Measurements from ENCODE around the gene EZH1. TPM values are rescaled to one million over a fixed set of nuclear protein-coding genes. Genes with fewer than 3 reads are reported as not detected.

Gene EZH1
- total RNA-seq, 4 donors from 2014 or later, result 53.7 to 126 (median 91.8) TPM

DNA sequence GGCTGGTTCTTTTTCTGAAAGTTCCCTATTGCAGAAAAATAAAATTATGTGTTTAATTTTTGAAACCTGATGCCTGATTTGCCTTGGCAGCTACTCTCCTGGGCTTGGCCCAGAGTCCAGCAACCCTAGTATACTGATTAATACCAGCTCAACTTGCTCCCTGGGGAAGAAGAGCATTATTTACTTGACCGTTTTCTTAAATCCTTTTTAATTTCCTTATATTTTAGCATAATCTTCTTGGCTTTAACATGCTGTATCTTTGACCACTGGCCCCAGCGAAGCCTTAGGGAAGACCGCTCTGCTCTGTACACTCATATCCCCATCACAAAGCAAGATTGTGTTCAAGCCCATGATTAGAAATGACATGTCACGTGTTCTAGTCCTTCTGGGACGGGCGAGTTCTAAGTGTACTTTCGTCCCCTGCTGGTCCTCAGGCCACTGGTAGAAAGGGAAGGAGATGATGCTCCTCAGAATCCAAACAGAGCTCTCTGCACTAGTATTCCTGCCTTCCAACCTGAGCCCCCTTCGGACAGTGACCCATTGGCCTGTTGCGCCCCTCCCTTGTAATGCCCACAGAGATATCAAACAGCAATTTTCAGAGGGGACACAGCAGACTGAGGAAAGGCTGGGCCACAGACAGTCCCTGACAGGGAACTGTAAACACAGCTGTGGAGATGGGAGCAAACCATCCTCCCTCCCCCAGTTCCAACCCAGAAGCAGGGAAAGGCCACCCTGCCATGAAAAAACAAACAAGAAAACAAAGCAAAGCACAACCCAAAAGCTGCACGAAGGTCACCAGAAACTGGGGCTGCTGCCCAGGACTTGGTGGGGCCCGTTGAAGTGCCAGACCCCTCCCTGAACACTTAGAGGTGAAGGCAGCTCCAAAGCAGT is 4.3 kb upstream of the EZH1 start:
- TF ChIP-seq, protein P1, sequence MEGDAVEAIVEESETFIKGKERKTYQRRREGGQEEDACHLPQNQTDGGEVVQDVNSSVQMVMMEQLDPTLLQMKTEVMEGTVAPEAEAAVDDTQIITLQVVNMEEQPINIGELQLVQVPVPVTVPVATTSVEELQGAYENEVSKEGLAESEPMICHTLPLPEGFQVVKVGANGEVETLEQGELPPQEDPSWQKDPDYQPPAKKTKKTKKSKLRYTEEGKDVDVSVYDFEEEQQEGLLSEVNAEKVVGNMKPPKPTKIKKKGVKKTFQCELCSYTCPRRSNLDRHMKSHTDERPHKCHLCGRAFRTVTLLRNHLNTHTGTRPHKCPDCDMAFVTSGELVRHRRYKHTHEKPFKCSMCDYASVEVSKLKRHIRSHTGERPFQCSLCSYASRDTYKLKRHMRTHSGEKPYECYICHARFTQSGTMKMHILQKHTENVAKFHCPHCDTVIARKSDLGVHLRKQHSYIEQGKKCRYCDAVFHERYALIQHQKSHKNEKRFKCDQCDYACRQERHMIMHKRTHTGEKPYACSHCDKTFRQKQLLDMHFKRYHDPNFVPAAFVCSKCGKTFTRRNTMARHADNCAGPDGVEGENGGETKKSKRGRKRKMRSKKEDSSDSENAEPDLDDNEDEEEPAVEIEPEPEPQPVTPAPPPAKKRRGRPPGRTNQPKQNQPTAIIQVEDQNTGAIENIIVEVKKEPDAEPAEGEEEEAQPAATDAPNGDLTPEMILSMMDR (IDR thresholded peaks at IDR 0.05; ENCODE audit: low read depth), result no peak

DNA sequence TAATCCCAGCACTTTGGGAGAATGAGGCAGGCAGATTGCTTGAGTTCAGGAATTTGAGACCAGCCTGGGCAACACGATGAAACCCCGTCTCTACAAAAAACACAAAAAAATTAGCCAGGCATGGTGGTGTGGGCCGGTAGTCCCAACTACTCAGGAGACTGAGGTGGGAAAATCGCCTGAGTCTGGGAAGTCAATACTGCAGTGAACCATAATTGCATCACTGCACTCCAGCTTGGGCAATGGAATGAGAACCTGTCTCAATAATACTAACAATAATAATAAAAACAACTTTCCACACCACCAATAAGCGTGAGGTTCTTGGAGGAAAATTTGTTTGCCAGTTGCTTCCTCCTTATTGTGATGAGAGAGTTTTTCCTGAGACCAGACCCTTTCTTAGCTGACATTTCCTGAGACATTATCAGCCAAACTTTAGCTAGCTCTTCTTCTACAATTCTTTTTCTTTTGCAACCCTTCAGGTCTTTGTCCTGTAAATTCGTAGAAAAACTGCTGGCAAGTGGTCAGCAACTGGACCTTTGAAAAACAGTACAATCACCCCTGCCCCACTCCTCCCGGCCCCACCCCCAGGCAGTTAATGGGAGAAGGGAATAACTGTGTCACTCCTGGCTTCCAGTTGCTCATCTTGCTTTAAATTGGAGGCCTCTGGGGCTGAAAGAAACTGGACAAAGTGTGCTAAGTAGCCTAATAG is 3.5 kb upstream of the EZH1 start:
- TF ChIP-seq, protein P1 (IDR thresholded peaks at IDR 0.05; ENCODE audit: low read depth), result no peak

DNA sequence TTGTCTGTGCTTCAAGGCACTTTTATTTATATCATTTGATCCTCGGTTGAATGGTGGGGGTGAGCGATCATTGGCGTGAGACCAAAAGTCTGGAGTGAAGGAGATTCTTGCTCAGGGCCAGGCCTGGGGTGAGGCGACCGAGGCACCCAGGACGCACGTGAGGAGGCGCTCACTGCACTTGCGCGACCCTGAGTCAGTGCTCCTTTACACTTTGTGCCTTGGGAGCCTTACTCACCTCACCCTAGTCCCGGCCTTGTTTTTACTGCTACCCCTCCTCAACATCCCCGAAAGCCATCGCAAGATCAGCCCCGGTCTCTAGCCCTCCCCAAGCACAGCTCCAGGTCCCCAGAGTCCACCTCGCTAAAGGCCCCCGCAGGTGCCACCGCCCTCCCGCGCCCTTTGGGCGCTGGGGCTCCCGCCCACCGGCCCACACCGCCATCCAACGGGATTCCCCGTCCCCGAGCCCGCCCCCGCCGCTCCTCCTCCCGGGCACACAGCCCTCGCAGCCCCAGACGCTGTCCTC is 496 bp downstream of the EZH1 start:
- TF ChIP-seq, protein P1 (IDR thresholded peaks at IDR 0.05; ENCODE audit: low read depth), result no peak

DNA sequence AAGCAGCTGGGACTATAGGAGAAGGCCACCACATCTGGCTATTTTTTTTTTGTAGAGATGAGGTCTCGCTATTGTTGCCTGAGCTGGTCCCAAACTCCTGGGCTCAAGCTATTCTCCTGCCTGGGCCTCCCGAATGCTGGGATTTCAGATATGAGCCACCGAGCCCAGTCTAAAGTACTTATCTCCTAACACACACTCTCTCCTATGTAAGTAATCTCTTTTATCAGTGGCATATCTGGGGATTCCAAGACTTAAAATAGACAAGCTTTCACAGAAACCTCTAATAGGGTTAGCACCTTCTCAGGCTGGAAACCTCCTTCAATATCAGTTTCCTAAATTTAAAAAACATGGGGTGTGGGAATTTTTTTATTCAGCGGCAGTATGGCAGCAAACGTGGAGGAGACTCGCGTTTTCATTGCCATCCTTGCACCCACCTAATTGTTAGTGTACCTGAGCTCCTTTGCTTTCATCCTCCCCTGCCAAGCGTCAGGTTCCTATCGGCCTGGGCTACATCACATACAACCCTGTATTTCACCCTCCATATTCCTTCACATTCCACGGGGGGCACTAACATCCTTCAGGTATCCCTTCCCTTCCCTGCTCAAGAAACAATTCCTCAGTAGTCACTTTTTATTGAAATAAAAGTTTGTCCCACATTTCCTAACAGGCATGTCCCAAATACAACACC is 1.1 kb downstream of the EZH1 start:
- TF ChIP-seq, protein P1 (IDR thresholded peaks at IDR 0.05; ENCODE audit: low read depth), result no peak

DNA sequence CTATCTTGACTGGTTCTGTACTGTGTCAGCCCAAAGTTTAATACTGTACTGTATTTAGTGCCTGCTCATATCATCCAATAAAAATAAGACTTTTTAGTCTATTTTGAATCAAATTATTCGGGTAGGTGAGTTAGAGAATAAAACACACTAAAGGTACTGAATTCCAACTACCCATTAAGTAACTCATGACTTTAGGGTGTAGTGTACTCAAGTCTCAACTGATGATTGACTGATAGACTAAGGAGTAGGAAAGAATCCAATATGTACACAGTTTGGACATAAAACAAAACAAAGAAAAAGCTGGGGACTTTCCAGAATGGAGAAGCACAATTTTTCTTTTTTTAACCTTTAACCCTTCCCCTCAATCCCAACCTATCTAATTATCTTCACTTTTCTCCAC is 4.1 kb downstream of the EZH1 start:
- TF ChIP-seq, protein P1 (IDR thresholded peaks at IDR 0.05; ENCODE audit: low read depth), result no peak

DNA sequence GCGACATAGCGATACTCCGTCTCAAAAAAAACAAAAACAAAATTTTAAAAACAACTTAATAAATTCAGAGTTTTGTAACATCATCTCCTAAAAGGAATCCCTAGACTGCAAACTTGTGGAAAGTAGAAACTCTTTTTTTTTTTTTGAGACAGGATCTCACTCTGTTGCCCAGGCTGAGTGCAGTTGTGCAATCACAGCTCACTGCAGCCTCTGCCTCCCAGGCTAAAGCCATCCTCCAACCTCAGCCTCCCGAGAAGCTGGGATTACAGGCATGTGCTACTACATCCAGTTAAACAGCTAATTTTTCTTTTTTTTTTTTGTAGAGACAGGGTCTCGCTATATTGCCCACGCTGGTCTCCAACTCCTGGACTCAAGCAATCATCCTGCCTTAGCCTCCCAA is 19.7 kb downstream of the EZH1 start:
- TF ChIP-seq, protein P1 (IDR thresholded peaks at IDR 0.05; ENCODE audit: low read depth), result no peak

Measured in subcutaneous adipose tissue (tissue), 4 donors.